Left renal pelvis (tissue), 4 donors: Measurements from ENCODE around the gene NPRL2. TPM values are rescaled to one million over a fixed set of nuclear protein-coding genes. Genes with fewer than 3 reads are reported as not detected.
"Not testable (repeated sequence)": the region's sequence is repeated elsewhere in the genome, so short reads cannot be mapped to it uniquely, and the experiment has no call there.

Experiments used
- DNase-seq, 4 donors: peaks; one replicate each; pipeline ENCODE4 v3.0.0-alpha.2; 2013; ENCODE audit warnings: low read depth in 4 of 4, low spot score in 3 of 4
- polyA plus RNA-seq, 4 donors: library from polyadenylated mRNA; unstranded; fragments of 120-200 nt; gene quantifications; one replicate each; pipeline ENCODE4 v1.2.1, GENCODE V29; 2013; ENCODE audit not compliant: insufficient read length in 4 of 4

Gene NPRL2
- polyA plus RNA-seq, 4 donors: 23.9 to 35.7 (median 30.5) TPM

GRCh38 chr3:50318615-50319014 lies 32.0 kb downstream of the NPRL2 start:
- no peak for DNase-seq

- DNase-seq: no peak
These were observed 32.4 kb downstream of the NPRL2 start for GRCh38 chr3:50318163-50318562.

- no peak for DNase-seq
These were observed 33.3 kb downstream of the NPRL2 start for GRCh38 chr3:50317300-50317699.

GRCh38 chr3:50316657-50317242 lies 33.8 kb downstream of the NPRL2 start:
- DNase-seq: no peak

GRCh38 chr3:50314816-50315215 lies 35.8 kb downstream of the NPRL2 start:
- DNase-seq: no peak

- no peak for DNase-seq
These were observed 36.2 kb downstream of the NPRL2 start for GRCh38 chr3:50314342-50314741.

GRCh38 chr3:50312041-50312440 lies 38.5 kb downstream of the NPRL2 start:
- not testable (repeated sequence) for DNase-seq

- DNase-seq: no peak
These were observed 46.0 kb downstream of the NPRL2 start for GRCh38 chr3:50304601-50305000.

- no peak for DNase-seq
These were observed 47.4 kb downstream of the NPRL2 start, which contains the start of gene HYAL1 for GRCh38 chr3:50303013-50303815. HYAL1 (minus strand) TSS chr3:50303574; CDS start chr3:50302956, 618 bp downstream.

- no peak for DNase-seq
These were observed 48.2 kb downstream of the NPRL2 start for GRCh38 chr3:50302095-50303012.

- no peak for DNase-seq
These were observed 49.8 kb downstream of the NPRL2 start for GRCh38 chr3:50300681-50301254.

GRCh38 chr3:50299929-50300680 lies 50.5 kb downstream of the NPRL2 start:
- no peak for DNase-seq

- no peak for DNase-seq
These were observed 51.0 kb downstream of the NPRL2 start for GRCh38 chr3:50299638-50299928.

GRCh38 chr3:50298836-50299637 lies 51.5 kb downstream of the NPRL2 start, which contains the start of the genes HYAL3 and NAA80:
HYAL3 (minus strand) TSS chr3:50299405; CDS start chr3:50295602, 3,803 bp downstream.
NAA80 (minus strand) TSS chr3:50299405; CDS start chr3:50297463, 1,942 bp downstream.
- DNase-seq: peak; percentile 98 to 99 (median 98)

GRCh38 chr3:50297896-50298725 lies 52.5 kb downstream of the NPRL2 start:
- DNase-seq: no peak

- DNase-seq: no peak
These were observed 53.2 kb downstream of the NPRL2 start for GRCh38 chr3:50297384-50297775.
